ENCODE data around the gene PLEKHG4. TPM values are rescaled to one million over a fixed set of nuclear protein-coding genes. Genes with fewer than 3 reads are reported as not detected.
A peak's percentile ranks its signal among the peaks of the same experiment; 100 is the strongest.

The PLEKHG4 gene
- total and polyA plus RNA-seq, 10 of the 15 experiments (the other 5 are each of a cell fraction or from before 2014, with no cell fraction given) = 0.14 to 2.6 (median 0.99) TPM

- WGBS (ENCODE audit: insufficient coverage, insufficient replicate concordance, low lambda C conversion rate, missing lambda C conversion rate) = 78% methylated on average over 4 of the region's 4 CpGs
- DNase-seq (ENCODE audit: low read depth, low spot score) (no peak), ATAC-seq (peak; percentile 7), FAIRE-seq (no peak)
- CTCF ChIA-PET = interaction anchor here (0.5 to 3.0 kb wide), 14 partner anchors 10 to 188 kb away, joined by 3 to 23 read pairs (median 4); partner anchors contain the start of genes FHOD1 and KCTD19
- Histone ChIP-seq H4K20me1 (ENCODE audit: control insufficient read depth, insufficient read depth) (no peaks in the 10 kb centered on the region), H3K27me3 (replicated peaks in 1 of 2; ENCODE audit: control insufficient read depth in 2 of 2, insufficient read depth in 2 of 2, low read length in 1 of 2) (no peaks in the 10 kb centered on the region), H2AFZ (ENCODE audit: control insufficient read depth, low read depth, low read length) (no peak overlapping the region), H3K79me2 (ENCODE audit: control insufficient read depth, insufficient read depth, low read length) (0 out of 2 replicates have a peak, but pooled peaks cover 2% of the 10 kb centered on the region), H3K4me1 (ENCODE audit: control insufficient read depth, insufficient read depth, low read length) (peaks cover 4% of the 10 kb centered on the region; the same call in 1 of the 2 replicates), H3K9me3 (replicated peaks; ENCODE audit: control insufficient read depth, insufficient read depth, low read length) (no peaks in the 10 kb centered on the region), H3K27ac (ENCODE audit: control insufficient read depth, insufficient read depth) (no peak overlapping the region), H3K4me2 (ENCODE audit: control insufficient read depth, insufficient read depth) (peak overlapping the region; percentile 1; the same call in 1 of the 2 replicates), H3K9ac (ENCODE audit: control insufficient read depth, insufficient read depth, low read length) (no peak overlapping the region), H3K36me3 (ENCODE audit: control insufficient read depth in 2 of 2, insufficient read depth in 2 of 2, low read length in 1 of 2) (no peaks in the 10 kb centered on the region; a peak in 1 of 4 replicates), H3K4me3 (no peak overlapping the region)
- TF ChIP-seq ZZZ3 (IDR thresholded peaks at IDR 0.05; ENCODE audit: control insufficient read depth, insufficient read length, low read depth) = no peak
- TF ChIP-seq CBX3 (IDR thresholded peaks at IDR 0.05; ENCODE audit: borderline replicate concordance, low read depth) = no peak
- TF ChIP-seq ASH2L (IDR thresholded peaks at IDR 0.05; ENCODE audit: borderline replicate concordance, low read depth) = no peak
- no peak for TF ChIP-seq CEBPZ (IDR thresholded peaks at IDR 0.05; ENCODE audit: low read depth, low read length)
- no peak for TF ChIP-seq SREBF2 (IDR thresholded peaks at IDR 0.05; ENCODE audit: low read length)
- TF ChIP-seq TCF12 (IDR thresholded peaks at IDR 0.05; ENCODE audit: low read depth, low read length) = no peak
- TF ChIP-seq ZNF217 (IDR thresholded peaks at IDR 0.05) = no peak
- TF ChIP-seq IRF4 (IDR thresholded peaks at IDR 0.05; ENCODE audit: low read depth, low read length) = no peak
- TF ChIP-seq, protein P1, sequence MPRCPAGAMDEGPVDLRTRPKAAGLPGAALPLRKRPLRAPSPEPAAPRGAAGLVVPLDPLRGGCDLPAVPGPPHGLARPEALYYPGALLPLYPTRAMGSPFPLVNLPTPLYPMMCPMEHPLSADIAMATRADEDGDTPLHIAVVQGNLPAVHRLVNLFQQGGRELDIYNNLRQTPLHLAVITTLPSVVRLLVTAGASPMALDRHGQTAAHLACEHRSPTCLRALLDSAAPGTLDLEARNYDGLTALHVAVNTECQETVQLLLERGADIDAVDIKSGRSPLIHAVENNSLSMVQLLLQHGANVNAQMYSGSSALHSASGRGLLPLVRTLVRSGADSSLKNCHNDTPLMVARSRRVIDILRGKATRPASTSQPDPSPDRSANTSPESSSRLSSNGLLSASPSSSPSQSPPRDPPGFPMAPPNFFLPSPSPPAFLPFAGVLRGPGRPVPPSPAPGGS (IDR thresholded peaks at IDR 0.05; ENCODE audit: borderline replicate concordance, insufficient read depth, low read depth, low read length, poor library complexity, severe bottlenecking) = no peak
- TF ChIP-seq SRF (IDR thresholded peaks at IDR 0.05; ENCODE audit: low read depth in 2 of 2, low read length in 2 of 2) = no peak
- TF ChIP-seq PAX8 (IDR thresholded peaks at IDR 0.05) = no peak
- no peak for TF ChIP-seq CBFB (IDR thresholded peaks at IDR 0.05; ENCODE audit: low read depth)
- no peak for TF ChIP-seq NR2C1 (IDR thresholded peaks at IDR 0.05)
- TSS peak; percentile 69 for BruUV-seq (replicated peaks)
- RAD21 ChIA-PET (ENCODE audit: unreplicated experiment) = interaction anchor here (0.7 to 2.3 kb wide), 6 partner anchors 17 to 122 kb away, joined by 3 to 9 read pairs (median 6); partner anchors contain the start of gene TMEM208
- in situ Hi-C loops (cut with MboI) = no loop called here
- intact Hi-C loops (cut with micrococcal nuclease; ENCODE audit: unreplicated experiment) = loop anchor here (5.0 kb wide), 2 partner anchors 50 to 120 kb away; partner anchors contain the start of genes KCTD19 and LRRC36
- POLR2A ChIA-PET = no interaction called here
- SMC1A ChIA-PET (ENCODE audit: uncharacterized antibody, unreplicated experiment) = interaction anchor here (0.6 to 3.6 kb wide), 6 partner anchors 12 to 62 kb away, joined by 3 to 16 read pairs (median 6); no protein-coding TSS in a partner anchor
Measured at GRCh38 chr16:67277294-67277998, 1.9 kb upstream of the PLEKHG4 start.
